Mucosa of descending colon (tissue), 3 donors: ENCODE results near the gene ZNF543. TPM values are rescaled to one million over a fixed set of nuclear protein-coding genes. Genes with fewer than 3 reads are reported as not detected.
"Not testable (repeated sequence)": the region's sequence is repeated elsewhere in the genome, so short reads cannot be mapped to it uniquely, and the experiment has no call there.

Experiments
- ATAC-seq: fragments of 200-7000 bp; cut with Tn5 transposase; one replicate; pipeline ENCODE4 v1.9.1; 2020; ENCODE audit warnings: mild to moderate bottlenecking, moderate library complexity
- DNase-seq, 3 donors: peaks; one replicate each; pipeline ENCODE4 v3.0.0-alpha.2; 2020
- H3K36me3 ChIP-seq: fragments of 200-600 bp; one replicate; pipeline ENCODE4 v1.8.0; 2021; ENCODE audit warnings: low read depth, mild to moderate bottlenecking
- H3K4me1 ChIP-seq: fragments of 200-600 bp; one replicate; pipeline ENCODE4 v1.8.0; 2021; ENCODE audit warnings: low read depth, mild to moderate bottlenecking
- H3K4me3 ChIP-seq: fragments of 200-600 bp; one replicate; pipeline ENCODE4 v1.8.0; 2021; ENCODE audit warnings: mild to moderate bottlenecking
- H3K9me3 ChIP-seq: fragments of 200-600 bp; one replicate; pipeline ENCODE4 v1.8.0; 2021; ENCODE audit warnings: mild to moderate bottlenecking
- CTCF ChIP-seq: fragments of 200-600 bp; IDR thresholded peaks from one replicate; pipeline ENCODE4 v1.8.0; 2022; ENCODE audit warnings: antibody characterized with exemption, mild to moderate bottlenecking
- intact Hi-C, 2 donors: fragments of 100-400 bp; cut with DNase I in 1 of 2; cut with micrococcal nuclease in 1 of 2; formaldehyde crosslinking; loops; one replicate each; pipeline versions ENCODE4 v1.11.0 to v1.11.1; 2022; cut with DNase I, micrococcal nuclease
- long read RNA-seq, 2 donors: library from polyadenylated mRNA; unstranded; transcript quantifications; one replicate each; pipeline ENCODE4 v2.0.0, GENCODE V29; 2019 to 2021
- total RNA-seq, 3 donors: library from RNA; stranded (reverse); fragmentation: NEBNext Ultra II Directional in 2 of 3; extraction: Animal tissue kit (Norgen Biotek cat#: 25700) in 2 of 3; gene quantifications; one replicate each; pipeline versions ENCODE4 v1.2.1 to v1.2.4, GENCODE V29; 2021 to 2023
- donor health status: DM: no; HTN: no; CAD: no; lungs with moderate emphysema.
- donor health status: DM: no; HTN: no; CAD: no.
- donor health status: DM: no; HTN: yes; CAD: no.

The ZNF543 gene
- 1 to 10 TPM; 2.5 to 9.4 (median 3.6) TPM for total RNA-seq
- long read RNA-seq, donor 1, transcript ZNF543-201 (4 exons, 3,659 nt): major isoform, 6 of 6 reads
- long read RNA-seq, donor 1, partial matches to known transcripts: 0 of 6 reads
- long read RNA-seq, donor 1, other reads (novel, unspliced or antisense): 0 of 6 reads
- long read RNA-seq, donor 2: 0 reads

DNA sequence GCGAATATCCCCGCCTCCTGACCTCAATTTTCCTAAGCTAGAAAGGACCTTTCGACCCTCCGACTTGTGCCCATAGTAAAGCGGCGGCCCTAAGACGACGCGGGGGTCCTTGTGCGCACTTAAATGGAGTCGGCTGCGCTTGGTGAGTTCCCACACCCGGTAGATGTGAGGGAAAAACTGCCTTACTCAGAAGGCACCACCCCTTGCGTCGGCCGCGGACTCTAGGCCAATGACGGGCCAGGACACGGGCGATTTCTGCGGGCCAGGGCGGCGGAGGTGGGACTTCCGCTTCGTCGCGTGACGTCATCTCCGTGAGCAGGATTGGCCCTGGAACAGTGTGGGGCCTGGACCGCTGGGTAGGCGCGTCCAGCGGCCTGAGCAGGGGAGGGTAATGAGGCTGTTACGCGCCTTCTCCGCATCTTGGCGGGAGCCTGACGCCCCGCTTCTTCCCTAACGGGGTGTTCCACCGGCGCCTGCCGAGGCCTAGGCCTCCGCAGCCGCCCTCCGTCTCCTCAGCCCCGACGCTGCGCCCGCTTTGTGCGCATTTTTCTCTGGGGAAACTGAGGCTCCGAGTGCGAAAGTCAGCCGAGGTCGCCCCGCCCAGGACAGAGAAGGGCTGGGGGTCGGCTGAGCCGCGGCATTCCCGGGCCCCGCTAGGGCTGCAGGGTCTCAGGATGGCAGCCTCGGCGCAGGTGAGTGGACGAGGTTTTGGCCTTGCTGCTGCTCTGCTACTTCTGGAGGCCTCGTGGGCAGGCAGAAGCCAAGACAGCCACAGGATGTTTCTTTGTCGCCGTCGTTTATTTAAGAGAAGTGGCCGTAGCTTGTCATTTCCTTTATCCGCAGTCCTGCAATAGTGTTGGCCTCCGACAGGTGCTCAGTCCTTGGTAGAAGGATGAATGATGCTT is at the start of gene ZNF543:
TSS of gene ZNF543 (plus strand) at position 293 of the 905 bp plus-strand sequence. CDS start at position 675, 382 bp downstream.
- intact Hi-C loops: no loop called here
- peak; percentile 96 to 97 (median 97) for DNase-seq
- no peak for TF ChIP-seq CTCF
- peaks cover 11% of the 10 kb centered on the region for H3K4me1 ChIP-seq
- peak within 1 kb of the TSS; percentile 42 for H3K4me3 ChIP-seq
- H3K9me3 ChIP-seq: peaks cover 2% of the 10 kb centered on the region
- no peaks in the 10 kb centered on the region for H3K36me3 ChIP-seq
- peak; percentile 100 for ATAC-seq

DNA sequence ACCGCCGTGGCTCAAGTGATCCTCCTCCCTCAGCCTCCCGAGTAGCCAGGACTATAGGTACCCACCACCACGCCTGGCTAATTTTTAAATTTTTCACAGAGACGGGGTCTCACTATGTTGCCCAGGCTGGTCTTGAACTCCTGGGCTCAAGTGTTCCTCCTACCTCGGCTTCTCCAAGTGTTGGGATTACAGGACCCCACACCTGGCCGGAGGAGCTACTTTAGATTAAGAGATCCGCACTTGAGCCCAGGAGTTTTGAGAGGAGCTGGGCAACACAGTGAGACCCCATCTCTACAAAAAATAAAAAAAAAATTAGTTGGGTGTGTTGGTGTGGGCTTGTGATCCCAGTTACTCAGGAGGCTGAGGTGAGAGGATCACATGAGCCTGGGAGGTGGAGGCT is 49.0 kb upstream of the ZNF543 start:
- intact Hi-C loops: no loop called here
- ATAC-seq: no peak
- TF ChIP-seq CTCF: no peak
- no peaks in the 10 kb centered on the region for H3K4me1 ChIP-seq
- H3K9me3 ChIP-seq: no peaks in the 10 kb centered on the region
- no peak overlapping the region for H3K4me3 ChIP-seq
- no peak for DNase-seq
- no peaks in the 10 kb centered on the region for H3K36me3 ChIP-seq

DNA sequence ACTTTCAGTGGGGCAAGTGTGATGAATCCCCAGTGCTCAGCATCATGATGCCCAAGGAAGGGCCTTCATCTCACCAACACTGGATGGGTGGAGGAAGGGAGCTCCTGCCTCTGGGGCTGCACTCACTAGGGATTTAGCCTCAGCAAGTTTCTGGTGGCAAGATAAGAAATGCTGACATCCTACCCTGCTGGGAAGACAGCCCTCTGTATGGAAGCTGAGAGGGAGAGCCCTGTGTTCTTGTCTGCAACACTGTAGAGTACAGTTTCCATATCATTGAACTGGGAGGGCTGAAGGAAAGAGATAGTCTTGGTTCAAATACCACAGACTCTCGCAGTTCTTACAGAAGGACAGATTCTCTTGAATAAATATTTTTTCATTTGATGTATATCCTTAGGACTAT is 47.3 kb upstream of the ZNF543 start:
- Histone ChIP-seq H3K4me1 (no peaks in the 10 kb centered on the region), H3K9me3 (no peaks in the 10 kb centered on the region), H3K36me3 (no peaks in the 10 kb centered on the region), H3K4me3 (no peak overlapping the region)
- intact Hi-C loops: no loop called here
- no peak for DNase-seq
- ATAC-seq: no peak
- no peak for TF ChIP-seq CTCF

DNA sequence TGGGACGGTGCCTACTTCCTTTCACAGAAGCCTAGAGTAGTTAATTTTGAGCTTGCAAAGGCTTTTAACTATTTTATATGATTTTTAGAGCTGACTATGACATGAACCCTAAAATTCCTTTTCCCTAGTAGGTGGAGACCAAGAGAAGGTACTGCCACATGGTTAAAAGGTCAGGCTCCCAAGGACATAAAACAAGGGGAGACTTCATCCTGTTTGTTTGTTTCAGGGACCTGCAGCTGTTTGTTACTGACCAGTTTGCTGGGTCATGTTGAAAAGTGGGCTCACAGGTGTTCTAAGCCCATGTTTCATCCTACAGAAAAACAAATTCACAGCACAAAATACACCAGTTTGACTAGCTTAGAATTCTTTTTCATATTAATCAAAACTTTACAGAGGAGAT is 43.8 kb upstream of the ZNF543 start:
- Histone ChIP-seq H3K4me1 (no peaks in the 10 kb centered on the region), H3K4me3 (no peak overlapping the region), H3K36me3 (no peaks in the 10 kb centered on the region), H3K9me3 (no peaks in the 10 kb centered on the region)
- DNase-seq (no peak), ATAC-seq (no peak)
- intact Hi-C loops: no loop called here
- no peak for TF ChIP-seq CTCF

- ATAC-seq, H3K9me3 ChIP-seq, DNase-seq, H3K4me3 ChIP-seq, H3K36me3 ChIP-seq, intact Hi-C loops: not testable (repeated sequence)
- peaks cover 11% of the 10 kb centered on the region for H3K4me1 ChIP-seq
Measured at GRCh38 chr19:57278481-57278880, 41.8 kb upstream of the ZNF543 start.
